HEK293 (cell line): ENCODE measurements around the gene OR52E1.

Experiments used
- CTCF ChIA-PET: fragments of 350-600 bp; formaldehyde crosslinking; extraction: SDS; loops from one replicate; lab custom pipeline; 2021; ENCODE audit warnings: antibody characterized with exemption; lab: Yijun Ruan, JAX
- POLR2A ChIA-PET: fragments of 300-600 bp; formaldehyde crosslinking; extraction: SDS; loops from one replicate; lab custom pipeline; 2020; ENCODE audit warnings: antibody characterized with exemption, inconsistent platforms; lab: Yijun Ruan, JAX
- H3K27ac ChIP-seq: fragments of 200-500 bp; sonication (Bioruptor generic); 2 replicates; pipeline ENCODE4 v1.5.1; 2014; ENCODE audit warnings: low read depth, low read length, control low read depth, inconsistent platforms; ENCODE audit errors: extremely low read depth
- H3K36me3 ChIP-seq, 2 experiments: fragments of 200-500 bp in 1 of 2; sonication (Bioruptor generic) in 1 of 2; 1 replicate in 1 of 2; 2 replicates in 1 of 2; pipeline ENCODE4 v1.5.1; 2014 to 2017; ENCODE audit warnings: inconsistent platforms in 2 of 2, low read length in 2 of 2; ENCODE audit not compliant: control insufficient read depth in 2 of 2, insufficient read depth in 1 of 2
- H3K4me1 ChIP-seq: fragments of 200-500 bp; sonication (Bioruptor generic); 2 replicates; pipeline ENCODE4 v1.5.1; 2014; ENCODE audit warnings: mild to moderate bottlenecking, low read length, inconsistent platforms; ENCODE audit not compliant: control insufficient read depth, insufficient read depth
- H3K4me3 ChIP-seq: 2 replicates; pipeline ENCODE4 v1.5.1; 2011; ENCODE audit warnings: low read depth, mild to moderate bottlenecking, control low read depth, low read length, moderate library complexity
- H3K9me3 ChIP-seq: fragments of 200-500 bp; sonication (Bioruptor generic); 2 replicates; pipeline ENCODE4 v1.5.1; 2014; ENCODE audit warnings: low read depth, low read length, inconsistent platforms; ENCODE audit not compliant: control insufficient read depth, insufficient read depth
- MZF1 ChIP-seq: fragments of 450-650 bp; formaldehyde crosslinking; IDR thresholded peaks from 2 replicates; pipeline ENCODE4 v1.5.1; 2017; ENCODE audit warnings: missing biosample characterization, missing genetic modification characterization, borderline replicate concordance
- RBAK ChIP-seq: fragments of 450-650 bp; formaldehyde crosslinking; IDR thresholded peaks from 2 replicates; pipeline ENCODE4 v1.5.1; 2016; ENCODE audit warnings: missing biosample characterization, missing genetic modification characterization
- ZBTB48 ChIP-seq: fragments of 450-650 bp; formaldehyde crosslinking; IDR thresholded peaks from 2 replicates; pipeline ENCODE4 v1.5.1; 2016; ENCODE audit warnings: missing biosample characterization, missing genetic modification characterization
- ZBTB7A ChIP-seq: fragments of 450-650 bp; formaldehyde crosslinking; IDR thresholded peaks from 2 replicates; pipeline ENCODE4 v1.5.1; 2016; ENCODE audit warnings: low read depth, missing biosample characterization, missing genetic modification characterization
- ZNF10 ChIP-seq: fragments of 450-650 bp; formaldehyde crosslinking; IDR thresholded peaks from 2 replicates; pipeline ENCODE4 v1.5.1; 2017; ENCODE audit warnings: missing biosample characterization, missing genetic modification characterization
- ZNF138 ChIP-seq: fragments of 450-650 bp; formaldehyde crosslinking; IDR thresholded peaks from 2 replicates; pipeline ENCODE4 v1.5.1; 2016; ENCODE audit warnings: missing biosample characterization, missing genetic modification characterization, borderline replicate concordance
- ZNF184 ChIP-seq: fragments of 450-650 bp; IDR thresholded peaks from 2 replicates; pipeline ENCODE4 v1.5.1; 2018; ENCODE audit warnings: missing biosample characterization, mild to moderate bottlenecking, missing genetic modification characterization
- ZNF266 ChIP-seq: fragments of 450-650 bp; formaldehyde crosslinking; IDR thresholded peaks from 2 replicates; pipeline ENCODE4 v1.5.1; 2016; ENCODE audit warnings: missing biosample characterization, missing genetic modification characterization, low read depth
- ZNF354C ChIP-seq: fragments of 450-650 bp; formaldehyde crosslinking; IDR thresholded peaks from 2 replicates; pipeline ENCODE4 v1.5.1; 2016; ENCODE audit warnings: missing biosample characterization, missing genetic modification characterization, low read depth, borderline replicate concordance
- ZNF404 ChIP-seq: fragments of 450-650 bp; formaldehyde crosslinking; IDR thresholded peaks from 2 replicates; pipeline ENCODE4 v1.5.1; 2017; ENCODE audit warnings: missing biosample characterization, missing genetic modification characterization
- ZNF426 ChIP-seq: fragments of 450-650 bp; formaldehyde crosslinking; IDR thresholded peaks from 2 replicates; pipeline ENCODE4 v1.5.1; 2017; ENCODE audit warnings: missing biosample characterization, missing genetic modification characterization, mild to moderate bottlenecking, inconsistent platforms, moderate library complexity
- ZNF530 ChIP-seq: fragments of 450-650 bp; formaldehyde crosslinking; IDR thresholded peaks from 2 replicates; pipeline ENCODE4 v1.5.1; 2016; ENCODE audit warnings: low read depth, missing biosample characterization, missing genetic modification characterization
- ZNF658 ChIP-seq: fragments of 450-650 bp; formaldehyde crosslinking; IDR thresholded peaks from 2 replicates; pipeline ENCODE4; 2016; ENCODE audit warnings: missing biosample characterization, missing genetic modification characterization
- TF ChIP-seq, protein P1 (sequence below): fragments of 450-650 bp; formaldehyde crosslinking; IDR thresholded peaks from 2 replicates; pipeline ENCODE4 v1.5.1; 2016; ENCODE audit warnings: missing biosample characterization, missing genetic modification characterization
- TF ChIP-seq, protein P2 (sequence below): fragments of 450-650 bp; formaldehyde crosslinking; conservative IDR thresholded peaks from 2 replicates; pipeline ENCODE4 v1.5.1; 2016; ENCODE audit warnings: low read depth, missing biosample characterization, missing genetic modification characterization
- TF ChIP-seq, protein P3 (sequence below): fragments of 450-650 bp; formaldehyde crosslinking; IDR thresholded peaks from 2 replicates; pipeline ENCODE4 v1.5.1; 2016; ENCODE audit warnings: missing biosample characterization, missing genetic modification characterization, borderline replicate concordance
- TF ChIP-seq, protein P4 (sequence below): fragments of 450-650 bp; formaldehyde crosslinking; IDR thresholded peaks from 2 replicates; pipeline ENCODE4 v1.5.1; 2017; ENCODE audit warnings: missing biosample characterization, mild to moderate bottlenecking, missing genetic modification characterization, moderate library complexity
- TF ChIP-seq, protein P5 (sequence below): fragments of 450-650 bp; formaldehyde crosslinking; IDR thresholded peaks from 2 replicates; pipeline ENCODE4 v1.5.1; 2016; ENCODE audit warnings: missing biosample characterization, missing genetic modification characterization
- TF ChIP-seq, protein P6 (sequence below): fragments of 450-650 bp; formaldehyde crosslinking; IDR thresholded peaks from 2 replicates; pipeline ENCODE4 v1.5.1; 2016; ENCODE audit warnings: missing biosample characterization, missing genetic modification characterization

OR52E1 gene

DNA sequence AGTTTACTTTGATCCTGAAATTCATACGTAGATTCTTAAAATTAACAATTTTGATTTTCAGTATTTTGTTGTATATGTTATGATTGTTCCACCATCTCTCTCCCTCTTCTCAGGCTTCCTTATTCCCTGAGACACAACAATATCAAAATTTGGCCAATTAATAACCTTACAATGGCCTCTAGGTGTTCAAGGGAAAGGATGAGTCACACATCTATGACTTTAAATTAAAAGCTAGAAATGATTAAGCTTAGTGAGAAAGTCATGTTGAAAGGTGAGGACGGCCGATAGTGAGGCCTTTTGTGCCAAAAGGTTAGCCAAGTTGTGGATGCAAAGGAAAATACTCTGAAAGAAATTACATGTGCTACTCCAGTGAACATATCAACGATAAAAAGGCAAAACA is 28.5 kb upstream of the OR52E1 start:
- POLR2A ChIA-PET: no interaction called here
- CTCF ChIA-PET: interaction anchor here (0.6 kb wide), 1 partner anchor 1271 kb away, joined by 4 read pairs; no protein-coding TSS in a partner anchor
- H3K4me1 ChIP-seq: no peaks in the 10 kb centered on the region
- H3K36me3 ChIP-seq: no peaks in the 10 kb centered on the region
- no peak overlapping the region for H3K27ac ChIP-seq
- TF ChIP-seq ZNF266 (tag by site-specific recombination): no peak
- no peak for TF ChIP-seq ZNF354C (tag by site-specific recombination)
- no peak for TF ChIP-seq ZNF426 (tag by site-specific recombination)
- TF ChIP-seq ZNF10 (tag by site-specific recombination): no peak
- no peak for TF ChIP-seq RBAK (tag by site-specific recombination)
- TF ChIP-seq, protein P1, sequence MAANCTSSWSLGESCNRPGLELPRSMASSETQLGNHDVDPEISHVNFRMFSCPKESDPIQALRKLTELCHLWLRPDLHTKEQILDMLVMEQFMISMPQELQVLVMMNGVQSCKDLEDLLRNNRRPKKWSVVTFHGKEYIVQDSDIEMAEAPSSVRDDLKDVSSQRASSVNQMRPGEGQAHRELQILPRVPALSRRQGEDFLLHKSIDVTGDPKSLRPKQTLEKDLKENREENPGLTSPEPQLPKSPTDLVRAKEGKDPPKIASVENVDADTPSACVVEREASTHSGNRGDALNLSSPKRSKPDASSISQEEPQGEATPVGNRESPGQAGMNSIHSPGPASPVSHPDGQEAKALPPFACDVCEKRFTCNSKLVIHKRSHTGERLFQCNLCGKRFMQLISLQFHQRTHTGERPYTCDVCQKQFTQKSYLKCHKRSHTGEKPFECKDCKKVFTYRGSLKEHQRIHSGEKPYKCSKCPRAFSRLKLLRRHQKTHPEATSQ (tag by site-specific recombination): no peak
- TF ChIP-seq, protein P2, sequence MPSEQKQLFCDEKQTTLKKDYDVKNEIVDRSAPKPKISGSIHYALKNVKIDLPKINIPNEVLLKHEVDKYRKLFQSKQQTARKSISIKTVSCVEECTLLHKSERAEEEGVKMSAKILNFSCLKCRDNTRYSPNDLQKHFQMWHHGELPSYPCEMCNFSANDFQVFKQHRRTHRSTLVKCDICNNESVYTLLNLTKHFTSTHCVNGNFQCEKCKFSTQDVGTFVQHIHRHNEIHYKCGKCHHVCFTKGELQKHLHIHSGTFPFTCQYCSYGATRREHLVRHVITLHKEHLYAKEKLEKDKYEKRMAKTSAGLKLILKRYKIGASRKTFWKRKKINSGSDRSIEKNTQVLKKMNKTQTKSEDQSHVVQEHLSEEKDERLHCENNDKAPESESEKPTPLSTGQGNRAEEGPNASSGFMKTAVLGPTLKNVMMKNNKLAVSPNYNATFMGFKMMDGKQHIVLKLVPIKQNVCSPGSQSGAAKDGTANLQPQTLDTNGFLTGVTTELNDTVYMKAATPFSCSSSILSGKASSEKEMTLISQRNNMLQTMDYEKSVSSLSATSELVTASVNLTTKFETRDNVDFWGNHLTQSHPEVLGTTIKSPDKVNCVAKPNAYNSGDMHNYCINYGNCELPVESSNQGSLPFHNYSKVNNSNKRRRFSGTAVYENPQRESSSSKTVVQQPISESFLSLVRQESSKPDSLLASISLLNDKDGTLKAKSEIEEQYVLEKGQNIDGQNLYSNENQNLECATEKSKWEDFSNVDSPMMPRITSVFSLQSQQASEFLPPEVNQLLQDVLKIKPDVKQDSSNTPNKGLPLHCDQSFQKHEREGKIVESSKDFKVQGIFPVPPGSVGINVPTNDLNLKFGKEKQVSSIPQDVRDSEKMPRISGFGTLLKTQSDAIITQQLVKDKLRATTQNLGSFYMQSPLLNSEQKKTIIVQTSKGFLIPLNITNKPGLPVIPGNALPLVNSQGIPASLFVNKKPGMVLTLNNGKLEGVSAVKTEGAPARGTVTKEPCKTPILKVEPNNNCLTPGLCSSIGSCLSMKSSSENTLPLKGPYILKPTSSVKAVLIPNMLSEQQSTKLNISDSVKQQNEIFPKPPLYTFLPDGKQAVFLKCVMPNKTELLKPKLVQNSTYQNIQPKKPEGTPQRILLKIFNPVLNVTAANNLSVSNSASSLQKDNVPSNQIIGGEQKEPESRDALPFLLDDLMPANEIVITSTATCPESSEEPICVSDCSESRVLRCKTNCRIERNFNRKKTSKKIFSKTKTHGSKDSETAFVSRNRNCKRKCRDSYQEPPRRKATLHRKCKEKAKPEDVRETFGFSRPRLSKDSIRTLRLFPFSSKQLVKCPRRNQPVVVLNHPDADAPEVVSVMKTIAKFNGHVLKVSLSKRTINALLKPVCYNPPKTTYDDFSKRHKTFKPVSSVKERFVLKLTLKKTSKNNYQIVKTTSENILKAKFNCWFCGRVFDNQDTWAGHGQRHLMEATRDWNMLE (tag by site-specific recombination): no peak
- no peak for TF ChIP-seq ZNF138 (tag by site-specific recombination)
- TF ChIP-seq, protein P3, sequence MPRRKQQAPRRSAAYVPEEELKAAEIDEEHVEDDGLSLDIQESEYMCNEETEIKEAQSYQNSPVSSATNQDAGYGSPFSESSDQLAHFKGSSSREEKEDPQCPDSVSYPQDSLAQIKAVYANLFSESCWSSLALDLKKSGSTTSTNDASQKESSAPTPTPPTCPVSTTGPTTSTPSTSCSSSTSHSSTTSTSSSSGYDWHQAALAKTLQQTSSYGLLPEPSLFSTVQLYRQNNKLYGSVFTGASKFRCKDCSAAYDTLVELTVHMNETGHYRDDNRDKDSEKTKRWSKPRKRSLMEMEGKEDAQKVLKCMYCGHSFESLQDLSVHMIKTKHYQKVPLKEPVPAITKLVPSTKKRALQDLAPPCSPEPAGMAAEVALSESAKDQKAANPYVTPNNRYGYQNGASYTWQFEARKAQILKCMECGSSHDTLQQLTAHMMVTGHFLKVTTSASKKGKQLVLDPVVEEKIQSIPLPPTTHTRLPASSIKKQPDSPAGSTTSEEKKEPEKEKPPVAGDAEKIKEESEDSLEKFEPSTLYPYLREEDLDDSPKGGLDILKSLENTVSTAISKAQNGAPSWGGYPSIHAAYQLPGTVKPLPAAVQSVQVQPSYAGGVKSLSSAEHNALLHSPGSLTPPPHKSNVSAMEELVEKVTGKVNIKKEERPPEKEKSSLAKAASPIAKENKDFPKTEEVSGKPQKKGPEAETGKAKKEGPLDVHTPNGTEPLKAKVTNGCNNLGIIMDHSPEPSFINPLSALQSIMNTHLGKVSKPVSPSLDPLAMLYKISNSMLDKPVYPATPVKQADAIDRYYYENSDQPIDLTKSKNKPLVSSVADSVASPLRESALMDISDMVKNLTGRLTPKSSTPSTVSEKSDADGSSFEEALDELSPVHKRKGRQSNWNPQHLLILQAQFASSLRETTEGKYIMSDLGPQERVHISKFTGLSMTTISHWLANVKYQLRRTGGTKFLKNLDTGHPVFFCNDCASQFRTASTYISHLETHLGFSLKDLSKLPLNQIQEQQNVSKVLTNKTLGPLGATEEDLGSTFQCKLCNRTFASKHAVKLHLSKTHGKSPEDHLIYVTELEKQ (tag by site-specific recombination): no peak
- no peak overlapping the region for H3K4me3 ChIP-seq
- H3K9me3 ChIP-seq: no peaks in the 10 kb centered on the region

DNA sequence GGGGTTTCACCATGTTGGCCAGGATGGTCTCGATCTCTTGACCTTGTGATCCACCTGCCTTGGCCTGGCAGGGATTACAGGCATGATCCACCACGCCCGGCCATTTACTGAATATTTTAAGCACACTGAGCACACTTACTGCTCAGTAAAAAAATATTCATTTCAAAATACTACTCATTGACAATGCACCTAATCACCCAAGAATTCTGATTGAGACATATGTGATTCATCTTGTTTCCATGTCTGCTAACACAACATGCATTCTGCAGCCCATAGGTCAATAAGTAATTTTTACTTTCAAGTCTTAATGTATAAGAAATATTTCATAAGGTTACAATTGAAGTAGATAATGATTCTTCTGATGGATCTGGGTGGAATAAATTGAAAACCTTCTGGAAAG is 27.3 kb upstream of the OR52E1 start:
- POLR2A ChIA-PET: no interaction called here
- no peaks in the 10 kb centered on the region for H3K4me1 ChIP-seq
- CTCF ChIA-PET: no interaction called here
- TF ChIP-seq MZF1: no peak
- TF ChIP-seq, protein P4, sequence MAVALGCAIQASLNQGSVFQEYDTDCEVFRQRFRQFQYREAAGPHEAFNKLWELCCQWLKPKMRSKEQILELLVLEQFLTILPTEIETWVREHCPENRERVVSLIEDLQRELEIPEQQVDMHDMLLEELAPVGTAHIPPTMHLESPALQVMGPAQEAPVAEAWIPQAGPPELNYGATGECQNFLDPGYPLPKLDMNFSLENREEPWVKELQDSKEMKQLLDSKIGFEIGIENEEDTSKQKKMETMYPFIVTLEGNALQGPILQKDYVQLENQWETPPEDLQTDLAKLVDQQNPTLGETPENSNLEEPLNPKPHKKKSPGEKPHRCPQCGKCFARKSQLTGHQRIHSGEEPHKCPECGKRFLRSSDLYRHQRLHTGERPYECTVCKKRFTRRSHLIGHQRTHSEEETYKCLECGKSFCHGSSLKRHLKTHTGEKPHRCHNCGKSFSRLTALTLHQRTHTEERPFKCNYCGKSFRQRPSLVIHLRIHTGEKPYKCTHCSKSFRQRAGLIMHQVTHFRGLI (tag by site-specific recombination): no peak
- TF ChIP-seq ZNF404 (tag by site-specific recombination): no peak
- TF ChIP-seq, protein P5, sequence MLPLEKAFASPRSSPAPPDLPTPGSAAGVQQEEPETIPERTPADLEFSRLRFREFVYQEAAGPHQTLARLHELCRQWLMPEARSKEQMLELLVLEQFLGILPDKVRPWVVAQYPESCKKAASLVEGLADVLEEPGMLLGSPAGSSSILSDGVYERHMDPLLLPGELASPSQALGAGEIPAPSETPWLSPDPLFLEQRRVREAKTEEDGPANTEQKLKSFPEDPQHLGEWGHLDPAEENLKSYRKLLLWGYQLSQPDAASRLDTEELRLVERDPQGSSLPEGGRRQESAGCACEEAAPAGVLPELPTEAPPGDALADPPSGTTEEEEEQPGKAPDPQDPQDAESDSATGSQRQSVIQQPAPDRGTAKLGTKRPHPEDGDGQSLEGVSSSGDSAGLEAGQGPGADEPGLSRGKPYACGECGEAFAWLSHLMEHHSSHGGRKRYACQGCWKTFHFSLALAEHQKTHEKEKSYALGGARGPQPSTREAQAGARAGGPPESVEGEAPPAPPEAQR: no peak
- no peak for TF ChIP-seq ZNF530 (tag by site-specific recombination)
- no peak for TF ChIP-seq RBAK (tag by site-specific recombination)
- TF ChIP-seq ZNF184 (tag by site-specific recombination): no peak
- TF ChIP-seq ZNF658 (tag by site-specific recombination): no peak
- TF ChIP-seq ZBTB48 (tag by site-specific recombination): no peak
- TF ChIP-seq, protein P6, sequence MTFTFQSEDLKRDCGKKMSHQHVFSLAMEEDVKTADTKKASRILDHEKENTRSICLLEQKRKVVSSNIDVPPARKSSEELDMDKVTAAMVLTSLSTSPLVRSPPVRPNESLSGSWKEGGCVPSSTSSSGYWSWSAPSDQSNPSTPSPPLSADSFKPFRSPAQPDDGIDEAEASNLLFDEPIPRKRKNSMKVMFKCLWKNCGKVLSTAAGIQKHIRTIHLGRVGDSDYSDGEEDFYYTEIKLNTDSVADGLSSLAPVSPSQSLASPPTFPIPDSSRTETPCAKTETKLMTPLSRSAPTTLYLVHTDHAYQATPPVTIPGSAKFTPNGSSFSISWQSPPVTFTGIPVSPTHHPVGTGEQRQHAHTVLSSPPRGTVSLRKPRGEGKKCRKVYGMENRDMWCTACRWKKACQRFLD: no peak
- no peak for TF ChIP-seq ZBTB7A

More for the DNA sequence above, 27.3 kb upstream of the OR52E1 start:
- Histone ChIP-seq H3K36me3 (no peaks in the 10 kb centered on the region), H3K4me3 (no peak overlapping the region), H3K27ac (no peak overlapping the region), H3K9me3 (no peaks in the 10 kb centered on the region)
